22Rv1 (cell line): ENCODE measurements around the gene N4BP2L2.

Source experiments
- CTCF ChIP-seq: fragments of 450-650 bp; IDR thresholded peaks from 2 replicates; pipeline ENCODE4 v1.5.1; 2017; ENCODE audit warnings: mild to moderate bottlenecking
- ZFX ChIP-seq: fragments of 450-650 bp; IDR thresholded peaks from 2 replicates; pipeline ENCODE4 v1.6.1; 2017; ENCODE audit warnings: antibody characterized with exemption, borderline replicate concordance

GRCh38 chr13:32385410-32385809 is 153.2 kb downstream of the N4BP2L2 start:
- no peak for TF ChIP-seq CTCF
- no peak for TF ChIP-seq ZFX
